Central memory CD8-positive, alpha-beta T cell (primary cell): ENCODE results near the gene HIPK2.

ENCODE experiments used
- ATAC-seq: fragments of 150-1000 bp; cut with Tn5 transposase; replicated peaks from 2 replicates; pipeline ENCODE4 v1.10.0; 2022; ENCODE audit warnings: mild to moderate bottlenecking, moderate FRiP score, moderate number of reproducible peaks; ENCODE audit not compliant: poor library complexity, severe bottlenecking; ENCODE audit errors: extremely low read depth
- DNase-seq, 2 donors: peaks; one replicate each; pipeline ENCODE4 v3.0.0; 2021; ENCODE audit warnings: low spot score in 2 of 2
- H3K27ac Mint-ChIP-seq: one replicate; pipeline ENCODE4 v1.8.0; 2022; ENCODE audit warnings: low read depth, mild to moderate bottlenecking, moderate library complexity, mixed read lengths
- H3K27me3 Mint-ChIP-seq: one replicate; pipeline ENCODE4 v1.8.0; 2022; ENCODE audit warnings: mixed read lengths
- H3K36me3 Mint-ChIP-seq: one replicate; pipeline ENCODE4 v1.8.0; 2022; ENCODE audit warnings: mild to moderate bottlenecking, moderate library complexity, mixed read lengths; ENCODE audit not compliant: insufficient read depth
- H3K4me1 Mint-ChIP-seq: one replicate; pipeline ENCODE4 v1.8.0; 2022; ENCODE audit warnings: mixed read lengths
- H3K4me3 Mint-ChIP-seq: one replicate; pipeline ENCODE4 v1.8.0; 2022; ENCODE audit warnings: mild to moderate bottlenecking, moderate library complexity, mixed read lengths
- H3K9me3 Mint-ChIP-seq: one replicate; pipeline ENCODE4 v1.8.0; 2022; ENCODE audit warnings: mixed read lengths

Gene HIPK2

GRCh38 chr7:139540203-139540602 is 237.6 kb downstream of the HIPK2 start:
- Mint-ChIP-seq H3K4me1 (no peaks in the 10 kb centered on the region), H3K27me3 (no peaks in the 10 kb centered on the region), H3K36me3 (no peaks in the 10 kb centered on the region), H3K27ac (no peak overlapping the region), H3K4me3 (no peak overlapping the region), H3K9me3 (no peaks in the 10 kb centered on the region)
- DNase-seq: no peak
- no peak for ATAC-seq

- ATAC-seq: no peak
- Mint-ChIP-seq H3K27ac (no peak overlapping the region), H3K36me3 (no peaks in the 10 kb centered on the region), H3K4me1 (no peaks in the 10 kb centered on the region), H3K27me3 (peaks cover 4% of the 10 kb centered on the region), H3K4me3 (no peak overlapping the region), H3K9me3 (no peaks in the 10 kb centered on the region)
- DNase-seq: no peak
These were observed 238.7 kb downstream of the HIPK2 start for GRCh38 chr7:139538881-139539635.

GRCh38 chr7:139536152-139536551 is 241.6 kb downstream of the HIPK2 start:
- Mint-ChIP-seq H3K27me3 (peaks cover 29% of the 10 kb centered on the region), H3K27ac (no peak overlapping the region), H3K36me3 (no peaks in the 10 kb centered on the region), H3K4me3 (no peak overlapping the region), H3K4me1 (no peaks in the 10 kb centered on the region), H3K9me3 (no peaks in the 10 kb centered on the region)
- no peak for DNase-seq
- ATAC-seq: no peak

GRCh38 chr7:139534966-139535651 is 242.7 kb downstream of the HIPK2 start:
- Mint-ChIP-seq H3K27ac (no peak overlapping the region), H3K4me1 (no peaks in the 10 kb centered on the region), H3K4me3 (no peak overlapping the region), H3K9me3 (no peaks in the 10 kb centered on the region), H3K27me3 (peaks cover 38% of the 10 kb centered on the region), H3K36me3 (no peaks in the 10 kb centered on the region)
- no peak for DNase-seq
- no peak for ATAC-seq

- Mint-ChIP-seq H3K9me3 (no peaks in the 10 kb centered on the region), H3K27ac (no peak overlapping the region), H3K4me1 (no peaks in the 10 kb centered on the region), H3K4me3 (no peak overlapping the region), H3K27me3 (peaks cover 46% of the 10 kb centered on the region), H3K36me3 (no peaks in the 10 kb centered on the region)
- no peak for ATAC-seq
- DNase-seq: no peak
These were observed 243.7 kb downstream of the HIPK2 start for GRCh38 chr7:139534096-139534495.

GRCh38 chr7:139532636-139533155 is 245.1 kb downstream of the HIPK2 start:
- no peaks in the 10 kb centered on the region for H3K9me3 Mint-ChIP-seq
- peaks cover 60% of the 10 kb centered on the region for H3K27me3 Mint-ChIP-seq
- no peak overlapping the region for H3K27ac Mint-ChIP-seq
- DNase-seq: no peak
- H3K4me1 Mint-ChIP-seq: no peaks in the 10 kb centered on the region
- no peak overlapping the region for H3K4me3 Mint-ChIP-seq
- H3K36me3 Mint-ChIP-seq: no peaks in the 10 kb centered on the region
- ATAC-seq: no peak

GRCh38 chr7:139531094-139531493 is 246.7 kb downstream of the HIPK2 start:
- no peak overlapping the region for H3K27ac Mint-ChIP-seq
- DNase-seq (no peak), ATAC-seq (no peak)
- H3K36me3 Mint-ChIP-seq: no peaks in the 10 kb centered on the region
- peaks cover 7% of the 10 kb centered on the region for H3K4me1 Mint-ChIP-seq
- H3K9me3 Mint-ChIP-seq: no peaks in the 10 kb centered on the region
- H3K27me3 Mint-ChIP-seq: peaks cover 76% of the 10 kb centered on the region
- no peak overlapping the region for H3K4me3 Mint-ChIP-seq

GRCh38 chr7:139526578-139527544 is 250.9 kb downstream of the HIPK2 start:
- no peak overlapping the region for H3K27ac Mint-ChIP-seq

GRCh38 chr7:139525750-139526149 is 252.0 kb downstream of the HIPK2 start:
- Mint-ChIP-seq H3K4me1 (peaks cover 11% of the 10 kb centered on the region), H3K27me3 (peaks cover 90% of the 10 kb centered on the region), H3K36me3 (no peaks in the 10 kb centered on the region), H3K27ac (no peak overlapping the region), H3K4me3 (no peak overlapping the region), H3K9me3 (no peaks in the 10 kb centered on the region)
- ATAC-seq: no peak
- no peak for DNase-seq

More at GRCh38 chr7:139526578-139527544, 250.9 kb downstream of the HIPK2 start:
- ATAC-seq: no peak
- Mint-ChIP-seq H3K27me3 (peaks cover 90% of the 10 kb centered on the region), H3K9me3 (no peaks in the 10 kb centered on the region), H3K4me1 (peaks cover 11% of the 10 kb centered on the region), H3K4me3 (no peak overlapping the region), H3K36me3 (no peaks in the 10 kb centered on the region)
- DNase-seq: no peak

- Mint-ChIP-seq H3K27me3 (peaks cover 89% of the 10 kb centered on the region), H3K36me3 (no peaks in the 10 kb centered on the region), H3K4me3 (no peak overlapping the region), H3K27ac (no peak overlapping the region), H3K4me1 (peaks cover 11% of the 10 kb centered on the region), H3K9me3 (no peaks in the 10 kb centered on the region)
- DNase-seq: no peak
- no peak for ATAC-seq
These were observed 252.6 kb downstream of the HIPK2 start for GRCh38 chr7:139525239-139525638.

GRCh38 chr7:139523968-139524815 is 253.6 kb downstream of the HIPK2 start:
- DNase-seq: no peak
- peaks cover 81% of the 10 kb centered on the region for H3K27me3 Mint-ChIP-seq
- no peaks in the 10 kb centered on the region for H3K36me3 Mint-ChIP-seq
- H3K9me3 Mint-ChIP-seq: no peaks in the 10 kb centered on the region
- no peak overlapping the region for H3K4me3 Mint-ChIP-seq
- peaks cover 11% of the 10 kb centered on the region for H3K4me1 Mint-ChIP-seq
- no peak for ATAC-seq
- no peak overlapping the region for H3K27ac Mint-ChIP-seq
